ENCODE results near the gene EPAS1.

GRCh38 chr2:46326231-46326980 lies 29.2 kb downstream of the EPAS1 start:
- TF ChIP-seq CTCF (IDR thresholded peaks at IDR 0.05) = no peak
- TF ChIP-seq POLR2A (IDR thresholded peaks at IDR 0.05) = no peak
